Peyer's patch (tissue), 4 donors: ENCODE measurements around the gene DAPP1. TPM values are rescaled to one million over a fixed set of nuclear protein-coding genes. Genes with fewer than 3 reads are reported as not detected.
A peak's percentile ranks its signal among the peaks of the same experiment; 100 is the strongest.

ENCODE experiments used
- DNase-seq, 3 donors: peaks; one replicate each; pipeline ENCODE4 v3.0.0-alpha.2; 2017 to 2019
- H3K27ac ChIP-seq, 4 donors: fragments of 200-600 bp; sonication (generic); one replicate each; pipeline ENCODE4 v1.5.1; 2016 to 2019
- H3K27me3 ChIP-seq, 2 donors: fragments of 200-600 bp; sonication (generic); one replicate each; pipeline ENCODE4 v1.5.1; 2019
- H3K36me3 ChIP-seq, 3 donors: fragments of 200-600 bp; sonication (generic); one replicate each; pipeline ENCODE4 v1.5.1; 2016 to 2019
- H3K4me1 ChIP-seq, 4 donors: fragments of 200-600 bp; sonication (generic); one replicate each; pipeline ENCODE4 v1.5.1; 2016 to 2019
- H3K4me3 ChIP-seq, 4 donors: fragments of 200-600 bp; sonication (generic); 1 replicate in 3 of 4; 2 replicates in 1 of 4; pipeline ENCODE4 v1.5.1; 2016 to 2019; ENCODE audit warnings: mild to moderate bottlenecking in 1 of 4
- H3K9me3 ChIP-seq, 4 donors: fragments of 200-600 bp; sonication (generic); one replicate each; pipeline ENCODE4 v1.5.1; 2016 to 2019; ENCODE audit warnings: mild to moderate bottlenecking in 1 of 4
- POLR2A ChIP-seq, 2 donors: fragments of 450-650 bp; IDR thresholded peaks; one replicate each; pipeline ENCODE4 v1.5.1; 2017; ENCODE audit warnings: antibody characterized with exemption in 2 of 2, mild to moderate bottlenecking in 2 of 2, moderate library complexity in 2 of 2
- total RNA-seq, 4 donors: library from RNA; depleted of rRNA; stranded (reverse); fragments of >200 nt; gene quantifications; one replicate each; pipeline ENCODE4 v1.1.0, GENCODE V29; 2016
- TF ChIP-seq, protein P1 (sequence below), 6 experiments: fragments of 450-650 bp in 4 of 6; fragments of 200-600 bp in 2 of 6; sonication (generic) in 1 of 6; IDR thresholded peaks; one replicate each; pipeline ENCODE4 v1.5.1; 2017 to 2019; ENCODE audit warnings: antibody characterized with exemption in 6 of 6, mild to moderate bottlenecking in 3 of 6, moderate library complexity in 1 of 6

Gene DAPP1
- total RNA-seq, 4 donors from 2014 or later: 1.1 to 47.0 (median 5.0) TPM; not detected in 1

GRCh38 chr4:99894998-99895397, 78.4 kb downstream of the DAPP1 start:
- Histone ChIP-seq H3K27ac (peak overlapping the region; percentile 61 to 91 (median 82)), H3K4me3 (peak overlapping the region in 1 of 4 donors; percentile 79), H3K36me3 (no peaks in the 10 kb centered on the region), H3K9me3 (no peaks in the 10 kb centered on the region), H3K27me3 (no peaks in the 10 kb centered on the region), H3K4me1 (peaks cover 0 to 12% (median 5%) of the 10 kb centered on the region in 4 donors)
- peak; percentile 18 to 47 (median 46) for DNase-seq
- no peak for TF ChIP-seq POLR2A (IDR thresholded peaks at IDR 0.05)
- TF ChIP-seq, protein P1, sequence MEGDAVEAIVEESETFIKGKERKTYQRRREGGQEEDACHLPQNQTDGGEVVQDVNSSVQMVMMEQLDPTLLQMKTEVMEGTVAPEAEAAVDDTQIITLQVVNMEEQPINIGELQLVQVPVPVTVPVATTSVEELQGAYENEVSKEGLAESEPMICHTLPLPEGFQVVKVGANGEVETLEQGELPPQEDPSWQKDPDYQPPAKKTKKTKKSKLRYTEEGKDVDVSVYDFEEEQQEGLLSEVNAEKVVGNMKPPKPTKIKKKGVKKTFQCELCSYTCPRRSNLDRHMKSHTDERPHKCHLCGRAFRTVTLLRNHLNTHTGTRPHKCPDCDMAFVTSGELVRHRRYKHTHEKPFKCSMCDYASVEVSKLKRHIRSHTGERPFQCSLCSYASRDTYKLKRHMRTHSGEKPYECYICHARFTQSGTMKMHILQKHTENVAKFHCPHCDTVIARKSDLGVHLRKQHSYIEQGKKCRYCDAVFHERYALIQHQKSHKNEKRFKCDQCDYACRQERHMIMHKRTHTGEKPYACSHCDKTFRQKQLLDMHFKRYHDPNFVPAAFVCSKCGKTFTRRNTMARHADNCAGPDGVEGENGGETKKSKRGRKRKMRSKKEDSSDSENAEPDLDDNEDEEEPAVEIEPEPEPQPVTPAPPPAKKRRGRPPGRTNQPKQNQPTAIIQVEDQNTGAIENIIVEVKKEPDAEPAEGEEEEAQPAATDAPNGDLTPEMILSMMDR (IDR thresholded peaks at IDR 0.05): no peak

DNA sequence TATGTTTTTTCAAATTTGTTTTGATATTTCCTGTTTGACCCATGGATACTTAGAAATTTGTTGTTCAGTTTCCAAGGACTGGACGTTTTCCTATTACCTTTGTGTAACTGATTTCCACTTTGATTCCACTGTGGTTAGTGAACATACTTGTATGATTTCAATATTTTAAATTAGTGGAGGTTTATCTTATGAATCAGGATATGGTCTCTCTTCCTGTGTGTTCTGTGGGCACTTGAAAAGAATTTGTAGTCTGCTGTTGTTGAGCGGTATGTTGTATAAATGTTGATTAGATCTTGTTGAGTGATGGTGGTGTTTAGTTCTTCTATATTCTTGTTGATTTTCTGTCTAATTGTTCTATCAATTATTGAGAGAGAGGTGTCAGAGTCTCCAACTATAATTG, 98.8 kb downstream of the DAPP1 start:
- Histone ChIP-seq H3K27ac (no peak overlapping the region), H3K4me3 (no peak overlapping the region), H3K4me1 (peaks cover 0 to 6% (median 0%) of the 10 kb centered on the region in 4 donors), H3K9me3 (no peaks in the 10 kb centered on the region), H3K27me3 (no peaks in the 10 kb centered on the region), H3K36me3 (no peaks in the 10 kb centered on the region)
- no peak for DNase-seq
- TF ChIP-seq, protein P1 (IDR thresholded peaks at IDR 0.05): no peak
- TF ChIP-seq POLR2A (IDR thresholded peaks at IDR 0.05): no peak

DNA sequence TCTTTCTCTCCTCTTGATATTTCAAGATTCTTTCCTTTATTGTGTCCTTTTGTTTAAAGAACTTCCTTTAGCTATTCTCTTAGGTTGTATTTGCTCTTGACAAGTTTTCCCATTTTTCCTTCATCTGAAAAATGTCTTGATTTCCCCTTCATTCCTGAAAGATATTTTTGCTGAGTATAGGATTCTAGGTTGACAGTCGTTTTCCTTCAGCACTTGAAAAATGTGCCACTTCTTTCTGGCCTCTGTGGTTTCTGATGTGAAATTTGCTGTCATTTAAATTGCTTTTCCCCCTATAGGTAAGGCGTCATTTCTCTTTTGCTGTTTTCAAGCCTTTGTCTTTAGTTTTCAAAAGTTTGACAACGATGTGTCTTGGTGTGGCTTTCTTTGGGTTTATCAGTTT, 100.9 kb downstream of the DAPP1 start:
- no peak for TF ChIP-seq POLR2A (IDR thresholded peaks at IDR 0.05)
- TF ChIP-seq, protein P1 (IDR thresholded peaks at IDR 0.05): no peak
- H3K4me1 ChIP-seq: peaks cover 0 to 6% (median 0%) of the 10 kb centered on the region in 4 donors
- H3K27ac ChIP-seq: no peak overlapping the region
- no peaks in the 10 kb centered on the region for H3K27me3 ChIP-seq
- no peaks in the 10 kb centered on the region for H3K9me3 ChIP-seq
- peaks cover 0 to 10% (median 0%) of the 10 kb centered on the region in 3 donors for H3K36me3 ChIP-seq
- H3K4me3 ChIP-seq: no peak overlapping the region
- DNase-seq: no peak

- peak in 1 of 3 donors; percentile 84 for DNase-seq
- Histone ChIP-seq H3K4me1 (peaks cover 0 to 6% (median 0%) of the 10 kb centered on the region in 4 donors), H3K9me3 (no peaks in the 10 kb centered on the region), H3K36me3 (peaks cover 0 to 19% (median 0%) of the 10 kb centered on the region in 3 donors), H3K27me3 (no peaks in the 10 kb centered on the region), H3K27ac (peak overlapping the region in 3 of 4 donors; percentile 37 to 81 (median 70)), H3K4me3 (no peak overlapping the region)
- TF ChIP-seq POLR2A (IDR thresholded peaks at IDR 0.05): peak in 1 of 2 donors; percentile 44
- TF ChIP-seq, protein P1 (IDR thresholded peaks at IDR 0.05): no peak
These were observed 102.0 kb downstream of the DAPP1 start for GRCh38 chr4:99918656-99919055.

Other genes with a start within 250 kb of the DAPP1 start
- 100 to 1,000 TPM in 3 of 4 donors, 1 to 10 TPM in 1; 8.3 to 475 (median 299) TPM for gene MTTP, start 242.0 kb upstream of the DAPP1 start, total RNA-seq
- gene C4orf54, start 159.0 kb upstream of the DAPP1 start, total RNA-seq: not detected
- gene LAMTOR3, start 77.6 kb downstream of the DAPP1 start, total RNA-seq: 10 to 100 TPM; 13.2 to 28.6 (median 21.1) TPM
- 10 to 100 TPM; 19.8 to 36.5 (median 33.0) TPM for gene DNAJB14, start 129.8 kb downstream of the DAPP1 start, total RNA-seq
- gene H2AZ1, start 133.4 kb downstream of the DAPP1 start, total RNA-seq: 100 to 1,000 TPM in 1 of 4 donors, 10 to 100 TPM in 3; 33.7 to 128 (median 81.2) TPM